IMR-90 (cell line): ENCODE measurements around the gene CRYBB1. TPM values are rescaled to one million over a fixed set of nuclear protein-coding genes. Genes with fewer than 3 reads are reported as not detected.

Experiments
- ATAC-seq: fragments of 200-7000 bp; cut with Tn5 transposase; 2 replicates; pipeline ENCODE4 v1.9.1; 2020; ENCODE audit warnings: low read depth, mild to moderate bottlenecking, moderate library complexity
- BruUV-seq: library from RNA; stranded (reverse); fragments of 400-500 nt; replicated peaks from 2 replicates; lab custom pipeline; 2021; lab: Mats Ljungman, UMichigan
- CTCF ChIA-PET: fragments of 300-600 bp; formaldehyde crosslinking; extraction: SDS; loops from one replicate; lab custom pipeline; 2021; ENCODE audit warnings: antibody characterized with exemption; lab: Yijun Ruan, JAX
- POLR2A ChIA-PET: fragments of 300-600 bp; sonication (Branson Sonifier 250); formaldehyde crosslinking; loops from one replicate; lab custom pipeline; 2022; ENCODE audit warnings: antibody characterized with exemption; ENCODE audit not compliant: unreplicated experiment; lab: Charles Lee
- DNase-seq: peaks from one replicate; pipeline ENCODE4 v3.0.0; 2013
- H2AFZ ChIP-seq: replicated peaks from 2 replicates; pipeline ENCODE3; 2013; ENCODE audit warnings: low read length, mild to moderate bottlenecking; ENCODE audit not compliant: poor library complexity
- H2AK5ac ChIP-seq: 2 replicates; pipeline ENCODE4 v1.6.1; 2013; ENCODE audit warnings: low read depth, low read length, inconsistent platforms
- H2AK9ac ChIP-seq: replicated peaks from 2 replicates; pipeline ENCODE3; 2013; ENCODE audit warnings: mild to moderate bottlenecking, low read depth, low read length, moderate library complexity; ENCODE audit not compliant: poor library complexity
- H2BK120ac ChIP-seq: 2 replicates; pipeline ENCODE4 v1.6.1; 2013; ENCODE audit warnings: low read depth, low read length, inconsistent platforms
- H2BK15ac ChIP-seq: 3 replicates; pipeline ENCODE4 v1.6.1; 2013; ENCODE audit warnings: low read depth, low read length, inconsistent platforms
- H2BK20ac ChIP-seq: 2 replicates; pipeline ENCODE4 v1.6.1; 2013; ENCODE audit warnings: low read depth, mild to moderate bottlenecking, inconsistent platforms, low read length, moderate library complexity
- H2BK5ac ChIP-seq: 2 replicates; pipeline ENCODE4 v1.6.1; 2013; ENCODE audit warnings: mild to moderate bottlenecking, low read depth, low read length, inconsistent platforms; ENCODE audit not compliant: poor library complexity, severe bottlenecking
- H3K14ac ChIP-seq: replicated peaks from 2 replicates; pipeline ENCODE4 v1.6.1; 2013; ENCODE audit warnings: low read depth, low read length, inconsistent platforms
- H3K18ac ChIP-seq: 2 replicates; pipeline ENCODE4 v1.6.1; 2013; ENCODE audit warnings: low read depth, low read length, control low read depth
- H3K23ac ChIP-seq: 2 replicates; pipeline ENCODE4 v1.6.1; 2013; ENCODE audit warnings: low read depth, low read length, inconsistent platforms
- H3K27ac ChIP-seq: 2 replicates; pipeline ENCODE4 v1.5.1; 2013; ENCODE audit warnings: mild to moderate bottlenecking, control low read depth, low read length; ENCODE audit not compliant: insufficient read depth
- H3K27me3 ChIP-seq: 2 replicates; pipeline ENCODE4 v1.6.1; 2013; ENCODE audit warnings: low read length; ENCODE audit not compliant: control insufficient read depth, insufficient read depth
- H3K36me3 ChIP-seq: 2 replicates; pipeline ENCODE4 v1.6.1; 2013; ENCODE audit warnings: low read length, mixed read lengths; ENCODE audit not compliant: control insufficient read depth, insufficient read depth
- H3K4ac ChIP-seq: 2 replicates; pipeline ENCODE4 v1.6.1; 2013; ENCODE audit warnings: low read depth, low read length, inconsistent platforms
- H3K4me1 ChIP-seq: 2 replicates; pipeline ENCODE4 v1.6.1; 2013; ENCODE audit warnings: low read length, mixed read lengths; ENCODE audit not compliant: control insufficient read depth, insufficient read depth
- H3K4me2 ChIP-seq: 2 replicates; pipeline ENCODE4 v1.6.1; 2013; ENCODE audit warnings: low read depth, mild to moderate bottlenecking, control low read depth, low read length, moderate library complexity
- H3K4me3 ChIP-seq: 2 replicates; pipeline ENCODE4 v1.5.1; 2013; ENCODE audit warnings: low read depth, mild to moderate bottlenecking, control low read depth, low read length, moderate library complexity; ENCODE audit not compliant: insufficient read depth
- H3K56ac ChIP-seq: 2 replicates; pipeline ENCODE4 v1.6.1; 2013; ENCODE audit warnings: low read length, inconsistent platforms; ENCODE audit not compliant: insufficient read depth; ENCODE audit errors: extremely low read depth
- H3K79me1 ChIP-seq, 2 experiments: 2 replicates each; pipeline ENCODE4 v1.6.1; 2013; ENCODE audit warnings: low read length in 2 of 2, inconsistent platforms in 1 of 2, low read depth in 1 of 2
- H3K9ac ChIP-seq: 2 replicates; pipeline ENCODE4 v1.6.1; 2013; ENCODE audit warnings: low read depth, low read length, control low read depth
- H3K9me1 ChIP-seq: 2 replicates; pipeline ENCODE4 v1.6.1; 2013; ENCODE audit warnings: low read length, inconsistent platforms; ENCODE audit not compliant: insufficient read depth
- H3K9me3 ChIP-seq: 2 replicates; pipeline ENCODE4 v1.6.1; 2013; ENCODE audit warnings: low read length; ENCODE audit not compliant: control insufficient read depth, insufficient read depth
- H4K20me1 ChIP-seq: 2 replicates; pipeline ENCODE4 v1.6.1; 2013; ENCODE audit warnings: low read length, inconsistent platforms; ENCODE audit not compliant: insufficient read depth
- H4K5ac ChIP-seq: 2 replicates; pipeline ENCODE4 v1.6.1; 2013; ENCODE audit warnings: mild to moderate bottlenecking, low read depth, low read length, control low read depth
- H4K8ac ChIP-seq, 2 experiments: 2 replicates each; pipeline ENCODE4 v1.6.1; 2013; ENCODE audit warnings: low read depth in 2 of 2, low read length in 2 of 2, control low read depth in 1 of 2, inconsistent platforms in 1 of 2
- H4K91ac ChIP-seq: 2 replicates; pipeline ENCODE4 v1.6.1; 2013; ENCODE audit warnings: low read depth, low read length, inconsistent platforms; ENCODE audit not compliant: insufficient read depth
- BHLHE40 ChIP-seq: fragments of 150-350 bp; IDR thresholded peaks from 2 replicates; pipeline ENCODE4 v1.6.1; 2016; ENCODE audit warnings: mild to moderate bottlenecking, low read depth, low read length
- CEBPB ChIP-seq: IDR thresholded peaks from 2 replicates; pipeline ENCODE4 v1.6.1; 2012; ENCODE audit warnings: low read depth, low read length, improper control_type of control experiment
- CHD1 ChIP-seq: IDR thresholded peaks from 2 replicates; pipeline ENCODE4 v1.6.1; 2012; ENCODE audit warnings: low read depth, low read length, improper control_type of control experiment
- CTCF ChIP-seq: conservative IDR thresholded peaks from 2 replicates; pipeline ENCODE4 v1.5.1; 2012; ENCODE audit warnings: mild to moderate bottlenecking, low read depth, low read length, improper control_type of control experiment
- ELK1 ChIP-seq: fragments of 150-350 bp; IDR thresholded peaks from 2 replicates; pipeline ENCODE4 v1.6.1; 2016; ENCODE audit warnings: low read depth, mild to moderate bottlenecking, low read length, moderate library complexity, borderline replicate concordance
- FOS ChIP-seq: fragments of 150-350 bp; IDR thresholded peaks from 2 replicates; pipeline ENCODE4 v1.6.1; 2016; ENCODE audit warnings: low read depth, low read length
- MAFK ChIP-seq: IDR thresholded peaks from 2 replicates; pipeline ENCODE4 v1.6.1; 2012; ENCODE audit warnings: low read depth, low read length, improper control_type of control experiment
- MAZ ChIP-seq: IDR thresholded peaks from 2 replicates; pipeline ENCODE4 v1.6.1; 2012; ENCODE audit warnings: low read depth, mild to moderate bottlenecking, low read length, improper control_type of control experiment, moderate library complexity, borderline replicate concordance
- MXI1 ChIP-seq: IDR thresholded peaks from 2 replicates; pipeline ENCODE4 v1.6.1; 2012; ENCODE audit warnings: low read depth, mild to moderate bottlenecking, low read length, moderate library complexity, borderline replicate concordance
- NFE2L2 ChIP-seq: fragments of 150-350 bp; IDR thresholded peaks from 2 replicates; pipeline ENCODE4 v1.6.1; 2016; ENCODE audit warnings: low read depth, mild to moderate bottlenecking, low read length
- POLR2A ChIP-seq: IDR thresholded peaks from 2 replicates; pipeline ENCODE4 v1.6.1; 2012; ENCODE audit warnings: mild to moderate bottlenecking, low read depth, low read length
- RAD21 ChIP-seq: IDR thresholded peaks from 2 replicates; pipeline ENCODE4 v1.6.1; 2012; ENCODE audit warnings: low read length, improper control_type of control experiment
- RCOR1 ChIP-seq: IDR thresholded peaks from 2 replicates; pipeline ENCODE4 v1.6.1; 2012; ENCODE audit warnings: mild to moderate bottlenecking, low read length, improper control_type of control experiment; ENCODE audit not compliant: insufficient replicate concordance
- RFX5 ChIP-seq: IDR thresholded peaks from 2 replicates; pipeline ENCODE4 v1.8.0; 2012; ENCODE audit warnings: low read depth, mild to moderate bottlenecking, low read length, moderate library complexity
- SMC3 ChIP-seq: fragments of 150-350 bp; IDR thresholded peaks from 2 replicates; pipeline ENCODE4 v1.6.1; 2016; ENCODE audit warnings: low read depth, mild to moderate bottlenecking, antibody characterized with exemption, low read length, moderate library complexity
- USF2 ChIP-seq: fragments of 150-350 bp; IDR thresholded peaks from 2 replicates; pipeline ENCODE4 v1.6.1; 2017; ENCODE audit warnings: mild to moderate bottlenecking, antibody characterized with exemption, low read length, low read depth
- WGBS, 2 experiments: methylation state at CpG; one replicate each; pipeline versions ENCODE4 v1.1.5 to v1.1.7; 2013; ENCODE audit warnings: missing lambda C conversion rate in 2 of 2; ENCODE audit not compliant: insufficient read length in 1 of 2; ENCODE audit errors: extremely low coverage in 2 of 2; 5-methylcytosine and 5-hydroxymethylcytosine counted together
- dilution Hi-C: fragments of 300-500 bp; cut with HindIII; formaldehyde crosslinking; loops from one replicate; pipeline ENCODE4 v1.14.3; 2018; ENCODE audit warnings: low sequenced_read_pairs; ENCODE audit not compliant: unreplicated experiment
- in situ Hi-C: fragments of 300-500 bp; cut with MboI; formaldehyde crosslinking; loops from 3 replicates; pipeline ENCODE4 v1.14.3; 2019; ENCODE audit warnings: low sequenced_read_pairs, inconsistent platforms, mixed read lengths
- intact Hi-C: fragments of 100-400 bp; cut with micrococcal nuclease; formaldehyde crosslinking; loops from 2 replicates; pipeline ENCODE4 v1.10.0; 2022
- polyA plus RNA-seq, 3 experiments: library from polyadenylated mRNA; depleted of rRNA; stranded (reverse); fragments of >200 nt; gene quantifications; 2 replicates each; pipeline ENCODE4 v1.2.3, GENCODE V29; 2012; ENCODE audit warnings: low replicate concordance in 1 of 3
- total RNA-seq: library from RNA; depleted of rRNA; stranded (reverse); fragments of >200 nt; gene quantifications from 2 replicates; pipeline ENCODE4 v1.2.3, GENCODE V29; 2012

Gene CRYBB1
- total and polyA plus RNA-seq, 2 of the 4 experiments (the other 2 are of a cell fraction), result not detected

- H2BK15ac ChIP-seq, result no peak overlapping the region
- H3K79me1 ChIP-seq, result no peaks in the 10 kb centered on the region
- H2AFZ ChIP-seq, result no peak overlapping the region
- no peak overlapping the region for H3K4me2 ChIP-seq
- dilution Hi-C loops, result no loop called here
- H3K27ac ChIP-seq, result no peak overlapping the region
- no peak overlapping the region for H3K23ac ChIP-seq
- no peak overlapping the region for H3K4ac ChIP-seq
- ChIA-PET POLR2A (no interaction called here), CTCF (no interaction called here)
- H3K56ac ChIP-seq, result no peak overlapping the region
- no peak overlapping the region for H4K91ac ChIP-seq
- H3K9me3 ChIP-seq, result no peaks in the 10 kb centered on the region
- H2BK20ac ChIP-seq, result no peak overlapping the region
- no peaks in the 10 kb centered on the region for H4K20me1 ChIP-seq
- H3K4me3 ChIP-seq, result no peak overlapping the region
- no peak overlapping the region for H2BK5ac ChIP-seq
- H3K14ac ChIP-seq, result no peak overlapping the region
- no peak overlapping the region for H4K8ac ChIP-seq
- TF ChIP-seq FOS, result no peak
- no peak for TF ChIP-seq MAFK
- no peak for TF ChIP-seq RAD21
- TF ChIP-seq CEBPB, result no peak
- no peak for TF ChIP-seq SMC3
- no peak for TF ChIP-seq CTCF
- TF ChIP-seq MXI1, result no peak
- TF ChIP-seq MAZ, result no peak
- TF ChIP-seq NFE2L2, result no peak
- no peak for TF ChIP-seq POLR2A
- no peak for TF ChIP-seq CHD1
- TF ChIP-seq RFX5, result no peak
- no peak for TF ChIP-seq ELK1
- no peak for TF ChIP-seq USF2
- TF ChIP-seq BHLHE40, result no peak
- no peak for TF ChIP-seq RCOR1
- no peak for ATAC-seq
- in situ Hi-C loops, result no loop called here
- no peak for DNase-seq
- no peaks in the 10 kb centered on the region; the same call in 1 of the 2 replicates for H3K9me1 ChIP-seq
- intact Hi-C loops, result no loop called here
- H3K4me1 ChIP-seq, result peaks cover 12% of the 10 kb centered on the region
- no peak overlapping the region for H2AK9ac ChIP-seq
- H4K5ac ChIP-seq, result no peak overlapping the region
- no CpG with 5 or more reads among the region's 2 CpGs for WGBS, 2 experiments
- H2AK5ac ChIP-seq, result no peak overlapping the region
- no TSS peak for BruUV-seq
- H3K18ac ChIP-seq, result no peak overlapping the region
- H3K36me3 ChIP-seq, result no peaks in the 10 kb centered on the region
- no peak overlapping the region for H3K9ac ChIP-seq
- peaks cover 15% of the 10 kb centered on the region for H3K27me3 ChIP-seq
- no peak overlapping the region for H2BK120ac ChIP-seq
Measured at GRCh38 chr22:26662160-26662559, 44.3 kb upstream of the CRYBB1 start.
